ENCODE results near the gene SHISA8.
"Not testable (repeated sequence)": the region's sequence is repeated elsewhere in the genome, so short reads cannot be mapped to it uniquely, and the experiment has no call there.

SHISA8 gene
- total RNA-seq: 0 to 2.8 (median 0.48) reads per million in 9 experiments

- peaks cover 6 to 15% of the 10 kb centered on the region in 2 donors for H3K4me1 Mint-ChIP-seq (ENCODE audit: low read depth in 2 of 2)
- H3K27me3 Mint-ChIP-seq: peaks cover 46 to 53% of the 10 kb centered on the region in 2 donors
- peaks cover 26% of the 10 kb centered on the region for H3K36me3 Mint-ChIP-seq (ENCODE audit: insufficient read depth)
- DNase-seq (peak; percentile 44 to 55 (median 50)), ATAC-seq (replicated peaks) (peak; percentile 59)
- H3K27ac Mint-ChIP-seq: no peak within 1 kb of the TSS
- H3K9me3 Mint-ChIP-seq: no peaks in the 10 kb centered on the region
- H3K4me3 Mint-ChIP-seq: peak within 1 kb of the TSS; percentile 50 to 59
Measured at GRCh38 chr22:41915035-41915785, at the start of gene SHISA8. Gene SHISA8 (minus strand): TSS chr22:41915074. CDS start chr22:41914667, 407 bp downstream.

- ATAC-seq (replicated peaks): no peak
- DNase-seq: no peak
- Mint-ChIP-seq H3K9me3 (no peaks in the 10 kb centered on the region), H3K36me3 (ENCODE audit: insufficient read depth) (peaks cover 5% of the 10 kb centered on the region), H3K27me3 (peaks cover 0 to 35% of the 10 kb centered on the region in 2 donors), H3K4me3 (no peak overlapping the region), H3K4me1 (ENCODE audit: low read depth in 2 of 2) (peaks cover 4 to 5% of the 10 kb centered on the region in 2 donors), H3K27ac (no peak overlapping the region)
Measured at GRCh38 chr22:41964112-41964491, 49.2 kb upstream of the SHISA8 start.

GRCh38 chr22:41963453-41964111 lies 48.7 kb upstream of the SHISA8 start:
- Mint-ChIP-seq H3K27ac (no peak overlapping the region), H3K9me3 (no peaks in the 10 kb centered on the region), H3K4me1 (ENCODE audit: low read depth in 2 of 2) (peaks cover 2 to 5% of the 10 kb centered on the region in 2 donors), H3K36me3 (ENCODE audit: insufficient read depth) (peaks cover 5% of the 10 kb centered on the region), H3K4me3 (no peak overlapping the region), H3K27me3 (peaks cover 0 to 30% of the 10 kb centered on the region in 2 donors)
- DNase-seq: no peak
- no peak for ATAC-seq (replicated peaks)

- H3K27ac Mint-ChIP-seq: no peak overlapping the region
- peaks cover 0 to 4% of the 10 kb centered on the region in 2 donors for H3K27me3 Mint-ChIP-seq
- peaks cover 4 to 6% of the 10 kb centered on the region in 2 donors for H3K4me1 Mint-ChIP-seq (ENCODE audit: low read depth in 2 of 2)
- H3K9me3 Mint-ChIP-seq: no peaks in the 10 kb centered on the region
- DNase-seq (no peak), ATAC-seq (replicated peaks) (peak; percentile 35)
- no peak overlapping the region for H3K4me3 Mint-ChIP-seq
- H3K36me3 Mint-ChIP-seq (ENCODE audit: insufficient read depth): peaks cover 9% of the 10 kb centered on the region
Measured at GRCh38 chr22:41957941-41958556, 43.2 kb upstream of the SHISA8 start.

GRCh38 chr22:41952713-41953112 lies 37.8 kb upstream of the SHISA8 start:
- DNase-seq: no peak
- H3K4me1 Mint-ChIP-seq (ENCODE audit: low read depth in 2 of 2): peaks cover 3 to 4% of the 10 kb centered on the region in 2 donors
- H3K9me3 Mint-ChIP-seq: no peaks in the 10 kb centered on the region
- no peak overlapping the region for H3K27ac Mint-ChIP-seq
- H3K4me3 Mint-ChIP-seq: no peak overlapping the region
- peaks cover 4% of the 10 kb centered on the region for H3K36me3 Mint-ChIP-seq (ENCODE audit: insufficient read depth)
- H3K27me3 Mint-ChIP-seq: no peaks in the 10 kb centered on the region
- no peak for ATAC-seq (replicated peaks)

- Mint-ChIP-seq H3K4me1 (ENCODE audit: low read depth in 2 of 2) (no peaks in the 10 kb centered on the region), H3K4me3 (no peak within 1 kb of the TSS), H3K36me3 (ENCODE audit: insufficient read depth) (peaks cover 4% of the 10 kb centered on the region), H3K27ac (no peak within 1 kb of the TSS), H3K27me3 (no peaks in the 10 kb centered on the region), H3K9me3 (no peaks in the 10 kb centered on the region)
- no peak for DNase-seq
- no peak for ATAC-seq (replicated peaks)
Measured at GRCh38 chr22:41951898-41952474, 37.1 kb upstream of the SHISA8 start, which contains the start of gene SMIM45. Gene SMIM45 (plus strand): TSS chr22:41952150.

GRCh38 chr22:41949297-41949965 lies 34.6 kb upstream of the SHISA8 start:
- Mint-ChIP-seq H3K9me3 (no peaks in the 10 kb centered on the region), H3K4me1 (ENCODE audit: low read depth in 2 of 2) (peaks cover 8 to 10% of the 10 kb centered on the region in 2 donors), H3K36me3 (ENCODE audit: insufficient read depth) (peaks cover 9% of the 10 kb centered on the region), H3K4me3 (no peak overlapping the region), H3K27me3 (no peaks in the 10 kb centered on the region), H3K27ac (no peak overlapping the region)
- ATAC-seq (replicated peaks) (no peak), DNase-seq (no peak)

- H3K27ac Mint-ChIP-seq; H3K9me3 Mint-ChIP-seq; H3K4me1 Mint-ChIP-seq (ENCODE audit: low read depth in 2 of 2); H3K4me3 Mint-ChIP-seq; DNase-seq; H3K27me3 Mint-ChIP-seq; H3K36me3 Mint-ChIP-seq (ENCODE audit: insufficient read depth); ATAC-seq (replicated peaks): not testable (repeated sequence)
Measured at GRCh38 chr22:41948928-41949296, 34.0 kb upstream of the SHISA8 start.

- Mint-ChIP-seq H3K4me3 (peak overlapping the region in 1 of 2 donors; percentile 85), H3K27ac (no peak overlapping the region), H3K36me3 (ENCODE audit: insufficient read depth) (peaks cover 9% of the 10 kb centered on the region), H3K27me3 (no peaks in the 10 kb centered on the region), H3K4me1 (ENCODE audit: low read depth in 2 of 2) (peaks cover 8 to 11% of the 10 kb centered on the region in 2 donors), H3K9me3 (no peaks in the 10 kb centered on the region)
- ATAC-seq (replicated peaks) (no peak), DNase-seq (no peak)
Measured at GRCh38 chr22:41948142-41948541, 33.3 kb upstream of the SHISA8 start.

GRCh38 chr22:41947424-41948080 lies 32.7 kb upstream of the SHISA8 start:
- no peaks in the 10 kb centered on the region for H3K27me3 Mint-ChIP-seq
- H3K36me3 Mint-ChIP-seq (ENCODE audit: insufficient read depth): peaks cover 9% of the 10 kb centered on the region
- peak overlapping the region in 1 of 2 donors; percentile 56 for H3K27ac Mint-ChIP-seq
- H3K4me3 Mint-ChIP-seq: peak overlapping the region; percentile 85 to 90
- DNase-seq (no peak), ATAC-seq (replicated peaks) (no peak)
- no peaks in the 10 kb centered on the region for H3K9me3 Mint-ChIP-seq
- H3K4me1 Mint-ChIP-seq (ENCODE audit: low read depth in 2 of 2): peaks cover 8 to 11% of the 10 kb centered on the region in 2 donors

- Mint-ChIP-seq H3K36me3 (ENCODE audit: insufficient read depth) (peaks cover 9% of the 10 kb centered on the region), H3K27ac (peak within 1 kb of the TSS; percentile 56 to 76), H3K4me3 (peak within 1 kb of the TSS; percentile 85 to 90), H3K27me3 (no peaks in the 10 kb centered on the region), H3K4me1 (ENCODE audit: low read depth in 2 of 2) (peaks cover 9 to 11% of the 10 kb centered on the region in 2 donors), H3K9me3 (no peaks in the 10 kb centered on the region)
- ATAC-seq (replicated peaks): peak; percentile 93
- peak; percentile 76 to 80 (median 78) for DNase-seq
Measured at GRCh38 chr22:41946629-41947423, 32.0 kb upstream of the SHISA8 start, which contains the start of gene CENPM. Gene CENPM (minus strand): TSS chr22:41947152. CDS start chr22:41947076, 76 bp downstream.

GRCh38 chr22:41943661-41944209 lies 28.9 kb upstream of the SHISA8 start:
- peaks cover 36% of the 10 kb centered on the region for H3K36me3 Mint-ChIP-seq (ENCODE audit: insufficient read depth)
- no peak overlapping the region for H3K4me3 Mint-ChIP-seq
- no peak for DNase-seq
- no peaks in the 10 kb centered on the region for H3K9me3 Mint-ChIP-seq
- H3K4me1 Mint-ChIP-seq (ENCODE audit: low read depth in 2 of 2): peaks cover 34 to 38% of the 10 kb centered on the region in 2 donors
- H3K27ac Mint-ChIP-seq: no peak overlapping the region
- ATAC-seq (replicated peaks): no peak
- H3K27me3 Mint-ChIP-seq: no peaks in the 10 kb centered on the region
